NOMO-1 (cell line): ENCODE measurements around the gene SLC37A1.

Experiments
- DNase-seq, 2 experiments: peaks; one replicate each; lab custom pipeline; 2025; ENCODE audit not compliant: unreplicated experiment in 2 of 2; lab: John Stamatoyannopoulos, UW

SLC37A1 gene

DNA sequence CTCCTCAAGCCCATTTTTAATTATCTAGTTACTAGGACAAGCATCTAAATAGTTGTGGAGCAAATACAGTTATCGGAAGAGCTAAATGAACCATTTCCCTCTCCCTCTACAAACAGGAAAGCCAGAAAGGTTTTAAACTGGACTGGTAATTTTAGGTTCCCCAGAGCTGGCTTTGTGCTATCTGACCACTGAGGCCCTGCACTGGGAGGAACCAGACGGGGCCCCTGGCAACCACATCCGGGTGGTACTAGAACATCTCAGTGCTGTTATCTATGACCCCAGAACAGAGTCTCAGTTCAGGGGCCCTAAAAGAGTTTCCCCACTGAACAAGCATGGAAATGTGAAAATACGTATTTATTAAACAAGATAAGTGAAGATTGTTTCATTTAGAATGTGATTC lies 9.9 kb upstream of the SLC37A1 start:
- DNase-seq: peak in 1 of 2 experiments; percentile 34

- DNase-seq: peak; percentile 79 to 84
Measured at GRCh38 chr21:42505090-42505726, 8.4 kb upstream of the SLC37A1 start.

DNA sequence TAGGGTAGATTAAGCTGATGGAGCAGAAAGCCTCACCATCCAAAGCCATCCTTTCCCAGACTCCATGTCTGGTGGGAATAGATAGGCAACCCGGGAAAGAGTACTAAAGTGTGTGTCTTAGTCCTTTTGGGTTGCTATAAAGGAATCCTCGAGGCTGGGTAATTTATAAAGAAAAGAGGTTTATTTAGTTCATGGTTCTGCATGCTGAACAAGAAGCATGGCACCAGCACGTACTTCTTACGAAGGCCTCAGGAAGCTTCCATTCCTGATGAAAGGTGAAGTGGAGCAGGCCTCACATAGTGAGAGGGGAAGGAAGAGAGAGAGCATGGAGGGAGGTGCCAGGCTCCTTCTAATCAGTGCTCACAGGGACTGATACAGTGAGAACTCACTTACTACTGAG lies 6.2 kb upstream of the SLC37A1 start:
- no peak for DNase-seq

DNA sequence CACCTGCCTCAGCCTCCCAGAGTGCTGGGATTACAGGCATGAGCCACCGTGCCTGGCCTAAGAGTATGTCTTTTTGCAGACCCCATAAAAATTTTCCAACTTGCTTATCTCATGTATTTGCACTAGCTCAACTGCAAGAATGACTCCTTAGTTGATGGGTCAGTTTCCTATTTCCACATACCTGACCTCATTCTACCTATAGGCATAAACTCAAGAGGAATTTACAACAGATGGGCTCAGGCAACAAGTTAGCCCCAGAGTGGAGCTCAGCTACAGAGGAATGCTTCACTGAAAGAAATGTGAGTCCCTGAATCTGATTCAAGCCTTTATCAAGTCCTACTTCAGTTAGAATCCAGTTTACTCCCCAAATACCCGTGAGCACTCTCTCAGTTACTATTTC lies 5.3 kb upstream of the SLC37A1 start:
- no peak for DNase-seq

- DNase-seq: no peak
Measured at GRCh38 chr21:42509244-42509643, 4.4 kb upstream of the SLC37A1 start.

GRCh38 chr21:42512346-42513034 lies 1.2 kb upstream of the SLC37A1 start:
- no peak for DNase-seq

GRCh38 chr21:42513985-42514882 lies 582 bp downstream of the SLC37A1 start:
- DNase-seq: peak; percentile 27 to 31

DNA sequence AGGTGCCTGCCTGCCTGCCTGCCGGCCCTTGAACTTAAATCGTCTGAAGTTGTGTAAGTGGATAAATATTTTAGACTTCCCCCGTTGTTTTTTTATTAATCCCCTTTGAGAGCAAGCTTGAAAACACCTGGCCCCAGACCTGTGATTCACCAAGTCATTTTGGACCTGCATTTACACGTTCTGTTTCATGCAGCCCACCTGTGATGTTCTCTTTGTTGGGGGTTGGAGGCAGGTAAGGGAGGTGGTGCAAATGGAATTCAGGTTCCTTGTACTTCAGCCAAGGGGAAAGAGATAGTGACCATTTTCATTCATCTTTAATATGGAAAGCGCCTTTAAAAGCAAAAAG lies 1.2 kb downstream of the SLC37A1 start:
- no peak for DNase-seq

GRCh38 chr21:42515708-42516502 lies 2.3 kb downstream of the SLC37A1 start:
- no peak for DNase-seq

- DNase-seq: no peak
Measured at GRCh38 chr21:42518215-42518614, 4.6 kb downstream of the SLC37A1 start.

GRCh38 chr21:42518626-42519025 lies 5.0 kb downstream of the SLC37A1 start:
- no peak for DNase-seq

GRCh38 chr21:42520628-42521253 lies 7.1 kb downstream of the SLC37A1 start:
- no peak for DNase-seq

DNA sequence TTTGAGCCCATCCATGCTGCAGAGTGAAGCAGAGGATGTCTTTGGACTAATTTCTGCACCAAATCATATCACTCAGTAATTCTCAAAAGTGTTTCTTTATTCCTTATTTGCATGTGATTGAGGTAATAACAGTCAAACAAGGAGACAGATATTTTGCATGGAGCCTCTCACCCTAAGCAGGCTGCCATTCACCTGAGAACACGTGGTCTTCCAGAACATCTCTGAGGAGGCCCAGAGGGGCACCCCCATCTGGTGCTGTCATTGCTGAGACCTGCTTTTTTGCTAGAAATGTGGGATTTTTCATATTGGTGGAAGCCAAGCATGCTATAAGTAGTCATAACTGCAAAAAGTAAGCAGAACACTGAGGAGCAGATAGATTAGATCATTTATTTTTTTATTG lies 7.7 kb downstream of the SLC37A1 start:
- DNase-seq: no peak

GRCh38 chr21:42521805-42522204 lies 8.2 kb downstream of the SLC37A1 start:
- no peak for DNase-seq

DNA sequence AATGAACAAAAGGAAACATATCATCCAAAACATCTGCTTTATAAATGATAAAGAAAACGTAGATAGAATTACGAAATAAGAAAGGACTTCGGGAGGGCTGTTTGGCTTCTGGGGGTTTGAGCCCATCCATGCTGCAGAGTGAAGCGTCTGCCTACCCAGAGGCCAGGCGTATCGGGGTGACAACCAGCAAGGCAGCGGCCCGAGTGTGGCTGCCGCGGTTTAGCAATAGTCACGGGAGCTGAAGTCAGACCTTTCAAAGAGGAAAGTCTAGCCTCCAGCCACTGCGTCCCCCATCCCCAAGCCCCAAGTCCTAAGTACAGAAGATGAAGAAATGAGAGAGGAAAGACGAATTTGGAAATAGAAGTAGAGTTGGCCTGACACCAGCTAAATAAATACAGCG lies 8.6 kb downstream of the SLC37A1 start:
- no peak for DNase-seq

- DNase-seq: no peak
Measured at GRCh38 chr21:42522771-42523170, 9.1 kb downstream of the SLC37A1 start.

GRCh38 chr21:42523211-42523610 lies 9.6 kb downstream of the SLC37A1 start:
- no peak for DNase-seq

DNA sequence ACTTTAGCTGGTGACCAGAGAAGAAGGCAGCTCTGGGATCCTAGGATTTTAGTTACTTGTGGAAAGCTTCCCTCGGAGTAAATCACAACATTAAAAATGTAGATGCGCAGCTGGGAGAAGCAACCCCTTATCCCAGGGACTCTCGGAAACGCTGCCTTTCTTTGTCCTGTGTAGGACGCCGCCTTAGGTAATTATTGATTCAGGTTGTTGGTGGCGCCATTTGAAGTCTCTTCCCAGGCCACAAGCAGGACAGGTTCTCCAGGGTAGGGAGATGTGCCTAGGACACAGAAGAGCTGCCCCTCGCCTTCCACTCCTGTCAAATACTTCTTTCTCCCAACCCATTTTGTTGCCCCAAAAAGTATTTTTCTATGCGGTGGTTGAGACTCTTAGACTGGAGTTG lies 10.3 kb downstream of the SLC37A1 start:
- DNase-seq: no peak

DNA sequence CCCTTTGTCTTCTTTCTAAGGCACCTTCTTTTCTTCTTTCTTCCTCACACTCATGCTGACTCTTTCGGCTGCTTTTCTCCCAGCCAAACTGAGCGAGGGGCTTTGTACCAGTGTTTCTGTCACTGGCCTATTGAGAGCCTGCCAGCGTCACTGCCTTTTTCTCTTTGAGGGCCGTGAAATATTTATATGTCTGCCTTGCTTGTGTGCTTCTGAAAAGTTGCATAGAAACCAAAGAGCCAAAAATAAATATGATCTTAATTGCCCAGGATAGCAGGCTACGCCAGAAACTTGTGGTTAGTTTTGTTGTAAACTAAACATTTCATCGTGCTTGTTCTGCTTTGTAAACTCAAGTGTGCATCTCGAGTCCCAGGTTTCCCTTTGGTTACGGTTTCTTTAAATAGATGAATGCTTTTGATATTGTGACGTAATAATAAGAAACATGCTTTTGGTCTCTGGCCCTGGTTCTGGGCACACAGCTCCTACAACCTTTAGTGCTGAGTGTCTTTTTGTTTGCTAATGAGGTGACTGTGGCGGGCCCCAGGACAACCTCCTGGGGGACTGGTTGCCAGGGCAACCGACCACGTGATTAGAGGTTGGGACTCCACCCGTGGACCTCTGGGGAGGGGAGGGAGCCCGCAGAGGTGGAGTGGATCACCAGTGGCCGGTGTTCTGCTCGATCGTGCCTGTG lies 10.8 kb downstream of the SLC37A1 start:
- DNase-seq: peak in 1 of 2 experiments; percentile 20

DNA sequence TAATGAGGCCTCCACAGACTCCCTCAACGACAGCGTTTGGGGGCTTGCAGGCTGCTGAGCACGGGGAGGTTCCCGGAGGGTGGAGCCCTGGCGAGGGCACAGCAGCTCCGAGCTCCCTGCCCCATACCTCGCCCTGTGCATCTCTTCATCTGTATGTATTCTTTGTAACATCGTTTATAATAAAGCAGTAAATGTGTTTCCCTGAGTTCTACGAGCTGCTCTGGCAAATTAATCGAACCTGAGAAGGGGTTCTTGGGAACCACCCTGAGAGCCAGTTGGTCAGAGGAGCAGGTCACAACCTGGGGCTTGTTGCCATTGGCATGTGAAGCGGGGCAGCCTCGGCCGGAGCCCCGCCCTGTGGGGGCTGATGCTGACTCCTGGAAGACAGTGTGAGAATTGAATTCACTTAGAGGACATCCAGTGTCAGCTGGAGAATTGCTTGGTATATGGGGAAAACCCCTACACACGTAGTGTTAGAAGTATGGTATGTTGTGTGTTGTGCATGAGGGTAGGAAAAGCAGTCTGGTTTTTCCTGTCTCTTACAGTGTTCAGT lies 11.5 kb downstream of the SLC37A1 start:
- DNase-seq: no peak
